Eye (tissue), 1 donor: ENCODE measurements around the gene ERFE.

Source experiments
- DNase-seq: peaks from one replicate; pipeline ENCODE4 v3.0.0-alpha.2; 2015

Gene ERFE

GRCh38 chr2:238140040-238140439, 18.7 kb upstream of the ERFE start:
- DNase-seq, result no peak

GRCh38 chr2:238140721-238141540, 17.8 kb upstream of the ERFE start:
- DNase-seq, result no peak

- DNase-seq, result no peak
Observed at GRCh38 chr2:238141541-238142318, 17.0 kb upstream of the ERFE start.

DNA sequence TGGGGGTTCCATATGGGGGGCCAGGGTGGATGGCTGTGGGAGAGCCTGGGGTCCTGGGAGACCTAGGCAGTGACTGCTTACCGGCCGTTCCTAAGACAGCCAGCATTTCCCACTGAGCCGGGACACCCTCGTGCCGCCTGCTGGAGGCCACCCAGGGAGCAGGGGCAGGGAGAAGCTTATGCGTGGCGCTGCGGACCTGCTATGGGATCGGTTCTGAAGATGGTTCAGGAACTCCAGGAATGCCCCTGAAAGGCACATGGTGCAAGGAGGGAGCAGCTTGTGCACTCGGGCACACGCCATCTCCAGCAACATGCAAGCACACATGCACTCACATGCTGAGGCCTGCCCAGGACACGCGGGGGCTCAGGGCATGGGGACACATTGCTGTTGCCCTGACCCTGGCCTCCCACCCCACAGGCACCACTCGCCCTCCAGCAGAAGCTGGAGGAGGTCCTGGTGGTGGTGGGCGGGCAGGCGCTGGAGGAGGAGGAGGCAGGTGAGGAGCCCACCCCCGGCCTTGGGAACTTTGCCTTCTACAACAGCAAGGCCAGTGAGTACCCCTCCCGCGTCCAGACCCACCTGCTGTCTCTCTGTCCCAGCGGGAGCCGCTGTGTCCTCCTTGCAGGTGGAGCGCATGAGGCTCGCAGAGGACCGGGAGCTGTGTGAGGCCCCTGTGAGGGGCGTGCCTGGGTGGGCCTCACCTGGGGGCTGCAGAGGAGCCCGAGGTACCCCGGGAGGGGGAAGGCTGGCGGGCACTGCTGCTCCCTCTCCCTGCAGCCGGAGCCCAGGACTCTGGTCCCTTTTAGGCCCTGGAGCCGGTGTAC, 16.2 kb upstream of the ERFE start:
- no peak for DNase-seq

DNA sequence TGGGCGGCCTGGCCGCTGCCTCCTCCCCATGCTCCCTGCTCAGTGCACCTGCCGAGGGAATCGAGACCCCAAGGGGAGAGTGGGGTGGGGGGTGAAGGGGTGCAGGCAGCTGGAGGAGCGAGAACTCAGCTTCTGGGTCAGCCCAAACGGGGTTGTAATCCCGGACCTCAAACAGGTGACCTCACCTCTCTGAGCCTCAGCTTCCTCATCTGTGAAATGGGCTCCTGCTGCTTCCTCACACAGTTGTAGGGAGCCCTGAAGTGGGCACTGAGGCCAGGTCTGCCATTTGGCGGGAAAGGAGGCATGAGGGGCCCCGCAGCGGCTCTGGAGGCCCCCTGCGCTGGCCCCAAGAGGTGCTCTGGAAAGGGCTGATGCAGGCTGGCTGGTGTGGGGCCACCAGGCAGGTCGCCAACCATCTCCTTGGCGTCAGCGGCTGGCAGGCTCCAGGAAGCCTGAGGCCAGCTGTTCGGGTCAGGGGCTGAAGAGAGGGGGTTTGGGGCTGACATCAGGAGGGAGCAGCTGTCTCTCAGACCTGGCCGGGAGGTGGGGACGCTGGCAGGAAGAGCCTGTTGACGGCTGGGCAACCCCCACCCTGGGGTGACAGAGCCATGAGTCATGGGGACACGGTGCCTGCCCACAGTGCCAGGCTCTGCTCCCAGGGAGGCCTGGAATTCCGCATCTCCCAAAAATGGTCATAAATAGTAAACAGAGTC, 15.4 kb upstream of the ERFE start:
- no peak for DNase-seq

DNA sequence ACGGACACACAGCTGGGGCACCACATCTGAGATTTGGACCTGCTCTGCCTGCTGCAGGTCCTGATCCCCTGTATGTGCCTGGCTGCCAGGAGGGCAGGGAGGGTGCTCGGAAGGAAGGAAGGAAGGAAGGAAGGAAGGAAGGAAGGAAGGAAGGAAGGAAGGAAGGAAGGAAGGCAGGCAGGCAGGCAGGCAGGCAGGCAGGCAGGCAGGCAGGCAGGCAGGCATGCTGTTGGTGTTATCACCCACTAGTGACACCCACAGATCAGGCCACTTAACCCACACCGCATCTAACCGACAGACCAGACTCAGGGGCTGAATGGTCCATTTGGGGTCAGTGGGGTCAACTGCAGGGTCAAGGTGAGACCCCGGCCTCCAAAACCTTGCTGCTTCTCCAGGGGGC, 14.5 kb upstream of the ERFE start:
- no peak for DNase-seq

DNA sequence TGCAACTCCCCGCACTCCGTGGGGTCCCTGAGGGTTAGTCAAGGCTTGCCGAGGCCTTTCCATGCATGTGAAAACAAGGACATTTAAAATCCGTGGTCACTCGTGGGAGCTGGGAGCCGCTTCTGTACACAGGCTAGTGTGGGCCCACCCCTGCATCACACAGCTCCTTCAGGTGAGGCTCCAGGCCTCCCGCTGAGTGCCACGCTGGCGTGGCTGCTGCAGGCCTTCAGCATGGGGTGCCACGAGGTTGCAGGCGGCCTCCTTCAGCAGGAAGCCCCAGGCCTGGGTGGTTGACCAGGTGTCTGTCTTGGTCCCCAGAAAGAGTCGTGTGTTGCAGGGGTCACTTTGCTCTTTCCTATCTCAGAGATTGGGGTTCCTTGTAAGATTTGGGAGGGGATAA, 13.7 kb upstream of the ERFE start:
- DNase-seq, result no peak

DNA sequence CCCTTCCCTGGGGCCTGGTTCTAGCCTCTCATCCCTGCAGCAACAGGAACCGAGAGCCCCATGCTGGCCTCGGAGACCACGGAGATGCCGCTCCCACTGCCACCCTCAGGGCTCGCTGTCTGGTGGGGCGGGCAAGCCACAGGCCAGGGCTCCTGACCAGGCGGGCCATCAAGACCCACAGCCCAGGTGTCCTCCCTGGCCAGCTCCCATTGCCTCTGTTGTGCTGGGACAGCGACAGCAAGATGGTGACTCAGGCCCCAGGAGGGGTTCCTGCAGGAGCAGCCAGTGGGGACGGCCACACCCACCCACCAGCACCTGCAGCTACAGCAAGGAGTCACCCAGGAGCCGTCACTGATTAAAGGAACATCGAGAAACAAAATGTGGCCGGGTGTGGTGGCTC, 12.9 kb upstream of the ERFE start:
- no peak for DNase-seq

DNA sequence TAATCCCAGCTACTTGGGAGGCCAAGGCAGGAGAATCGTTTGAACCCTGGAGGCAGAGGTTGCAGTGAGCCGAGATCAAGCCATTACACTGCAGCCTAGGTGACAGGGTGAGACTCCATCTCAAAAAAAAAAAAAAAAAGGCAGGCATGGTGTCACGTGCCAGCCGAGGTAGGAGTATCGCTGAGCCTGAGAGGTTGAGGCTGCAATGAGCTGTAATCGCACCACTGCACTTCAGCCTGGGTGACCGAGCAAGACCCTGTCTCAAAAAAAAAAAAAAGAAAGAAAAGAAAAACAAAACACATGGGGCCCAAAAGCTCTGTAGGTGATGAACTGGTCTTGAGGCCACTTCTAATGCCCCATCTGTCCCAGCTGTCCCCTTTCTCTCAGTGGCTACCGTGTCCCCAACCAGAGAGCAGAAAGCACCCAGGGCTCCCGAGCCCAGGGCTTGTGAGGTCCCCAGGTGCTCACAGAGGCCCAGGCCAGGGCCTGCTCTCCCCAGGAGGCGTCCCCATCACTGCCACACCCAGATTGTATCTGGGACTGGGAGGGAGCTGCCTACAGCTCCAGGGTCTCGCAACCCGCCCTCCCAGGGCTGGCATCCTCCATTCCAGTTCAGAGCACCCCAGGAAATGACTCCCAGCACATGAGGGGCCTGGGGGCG, 11.8 kb upstream of the ERFE start:
- no peak for DNase-seq

DNA sequence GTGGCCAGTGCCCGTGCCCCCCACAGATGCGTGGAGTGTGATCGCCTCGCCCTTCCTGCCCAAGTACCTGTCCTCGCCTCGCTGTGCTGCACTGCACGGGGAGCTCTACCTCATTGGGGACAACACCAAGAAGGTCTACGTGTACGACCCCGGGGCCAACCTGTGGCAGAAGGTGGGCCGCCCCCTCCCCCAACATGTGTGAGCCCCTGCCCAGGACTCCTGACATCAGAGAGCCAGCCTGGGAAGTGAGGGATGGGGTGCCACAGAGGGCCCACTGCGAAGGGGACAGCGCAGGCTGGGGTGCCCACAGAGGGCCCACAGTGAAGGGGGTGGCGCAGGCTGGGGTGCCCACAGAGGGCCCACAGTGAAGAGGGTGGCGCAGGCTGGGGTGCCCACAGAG, 9.8 kb upstream of the ERFE start:
- DNase-seq, result no peak

- DNase-seq, result no peak
Observed at GRCh38 chr2:238149841-238150572, 8.8 kb upstream of the ERFE start.

DNA sequence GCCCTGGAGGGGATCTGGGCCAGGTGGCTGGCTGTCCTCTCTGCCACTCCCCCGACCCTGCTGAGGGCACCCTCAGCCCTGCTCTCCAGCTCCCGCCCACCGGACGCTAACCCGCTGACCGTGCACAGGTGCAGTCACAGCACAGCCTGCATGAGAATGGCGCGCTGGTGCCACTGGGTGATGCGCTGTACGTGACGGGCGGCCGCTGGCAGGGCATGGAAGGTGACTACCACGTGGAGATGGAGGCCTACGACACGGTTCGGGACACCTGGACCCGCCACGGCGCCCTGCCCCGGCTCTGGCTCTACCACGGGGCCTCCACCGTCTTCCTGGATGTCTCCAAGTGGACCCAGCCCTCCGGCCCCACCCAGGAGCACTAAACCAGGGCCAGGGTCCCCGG, 8.1 kb upstream of the ERFE start:
- DNase-seq, result no peak

- no peak for DNase-seq
Observed at GRCh38 chr2:238151205-238151604, 7.6 kb upstream of the ERFE start.

DNA sequence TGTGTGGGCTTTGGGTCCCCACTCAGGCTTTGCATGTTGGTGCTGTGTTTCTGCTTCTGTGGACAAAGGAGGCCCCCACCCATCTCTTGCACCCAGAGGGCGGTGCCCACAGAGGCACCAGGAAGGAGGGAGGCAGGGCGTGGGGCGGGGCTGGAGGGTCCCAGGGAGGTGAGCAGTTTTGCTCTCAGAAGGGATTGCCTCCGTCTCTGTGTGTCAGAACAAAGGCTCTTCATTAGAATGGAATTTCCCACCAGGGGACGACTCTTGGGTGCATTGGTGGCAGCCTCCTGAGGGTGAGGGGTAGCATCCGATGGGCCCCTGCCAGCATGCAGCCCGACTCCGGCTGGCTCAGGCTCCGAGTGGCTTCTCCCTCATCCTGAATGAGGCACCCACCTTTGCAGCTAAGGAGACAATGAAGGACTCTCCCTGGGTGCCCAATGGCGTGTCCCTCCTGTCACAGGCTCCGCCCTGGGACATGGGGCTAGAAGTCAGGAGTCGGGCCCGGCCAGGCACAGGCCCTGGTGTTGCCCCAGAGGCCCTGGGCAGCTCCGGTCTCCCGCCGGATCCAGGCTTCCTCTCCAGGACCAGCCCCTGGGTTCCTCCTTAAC, 7.0 kb upstream of the ERFE start:
- DNase-seq, result no peak

DNA sequence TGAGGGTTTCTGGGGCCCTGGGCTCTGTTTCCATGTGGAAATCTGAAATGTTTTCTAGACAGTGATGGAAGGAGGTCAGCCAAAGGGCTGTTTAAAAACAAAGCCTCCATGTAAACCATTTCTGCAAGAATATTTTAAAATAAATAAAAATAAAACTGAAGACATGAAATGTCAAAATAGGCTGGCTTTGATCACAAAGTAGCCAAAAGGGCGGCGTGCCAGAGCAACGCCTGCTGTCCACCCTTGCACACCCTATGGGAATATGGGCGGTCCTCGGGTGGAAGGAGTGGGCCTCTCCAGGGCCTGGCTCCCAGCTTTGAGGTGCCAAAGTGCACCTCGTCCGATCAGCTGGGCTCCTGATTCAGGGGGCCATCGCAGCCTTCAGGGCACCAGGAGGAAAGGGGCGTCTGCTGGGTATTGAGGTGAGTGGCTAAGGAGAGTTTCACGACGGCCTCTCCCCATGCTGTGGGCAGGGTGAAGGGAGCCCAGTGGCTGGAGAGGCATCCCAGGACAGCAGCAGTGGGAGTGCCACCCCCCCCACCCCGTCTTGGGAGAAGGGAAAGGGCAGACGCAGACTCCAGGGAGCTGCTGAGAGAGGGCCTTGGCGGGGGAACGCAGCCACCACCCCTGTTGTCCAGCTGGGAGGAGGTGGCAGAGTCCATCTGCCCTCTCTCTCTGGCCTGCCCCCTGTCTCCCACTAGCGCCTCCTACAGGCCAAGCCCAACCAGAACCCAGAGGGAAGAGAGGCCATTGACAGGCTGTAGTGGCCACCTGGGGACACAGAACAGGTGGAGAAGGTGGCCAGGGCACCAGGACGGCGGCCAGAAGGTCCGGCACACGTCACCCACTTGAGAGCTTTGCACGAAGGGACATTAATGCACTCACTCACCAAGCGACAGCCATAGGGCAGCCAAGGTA, 5.7 kb upstream of the ERFE start:
- DNase-seq, result no peak

- no peak for DNase-seq
Observed at GRCh38 chr2:238154570-238154969, 4.2 kb upstream of the ERFE start.

DNA sequence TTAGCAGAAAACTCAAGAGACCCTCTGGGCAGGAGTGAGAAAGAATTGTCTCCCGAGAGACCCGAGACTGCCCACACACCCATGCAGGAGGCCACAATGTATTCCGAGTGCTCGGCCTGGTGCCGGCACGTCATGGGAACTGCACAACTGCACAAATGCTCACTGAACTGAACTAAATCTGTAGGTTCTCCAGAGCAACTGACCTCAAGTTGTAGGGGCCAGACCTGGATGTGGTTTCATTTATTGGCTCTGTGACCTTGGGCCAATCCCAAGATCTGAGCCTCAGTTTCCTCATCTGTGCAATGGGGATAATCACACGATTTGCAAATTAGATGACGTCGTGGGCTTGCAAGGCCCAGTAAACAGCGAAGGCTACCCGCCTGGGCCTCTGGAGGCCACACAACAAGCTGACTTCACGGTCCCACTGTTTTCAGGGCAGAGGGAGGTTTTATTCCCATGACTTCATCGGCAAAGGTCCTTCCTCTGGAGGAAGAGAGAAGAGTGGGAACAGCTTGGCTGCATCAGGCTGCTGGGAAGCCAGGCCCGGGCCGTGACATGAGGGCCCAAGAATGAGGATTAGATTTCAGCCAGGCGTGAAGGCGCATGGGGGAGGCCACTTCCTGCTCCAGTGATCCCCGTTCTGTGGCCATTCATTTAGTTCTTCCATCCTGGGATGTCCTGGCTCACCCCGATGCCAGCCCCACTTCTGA, 3.6 kb upstream of the ERFE start:
- DNase-seq, result no peak

DNA sequence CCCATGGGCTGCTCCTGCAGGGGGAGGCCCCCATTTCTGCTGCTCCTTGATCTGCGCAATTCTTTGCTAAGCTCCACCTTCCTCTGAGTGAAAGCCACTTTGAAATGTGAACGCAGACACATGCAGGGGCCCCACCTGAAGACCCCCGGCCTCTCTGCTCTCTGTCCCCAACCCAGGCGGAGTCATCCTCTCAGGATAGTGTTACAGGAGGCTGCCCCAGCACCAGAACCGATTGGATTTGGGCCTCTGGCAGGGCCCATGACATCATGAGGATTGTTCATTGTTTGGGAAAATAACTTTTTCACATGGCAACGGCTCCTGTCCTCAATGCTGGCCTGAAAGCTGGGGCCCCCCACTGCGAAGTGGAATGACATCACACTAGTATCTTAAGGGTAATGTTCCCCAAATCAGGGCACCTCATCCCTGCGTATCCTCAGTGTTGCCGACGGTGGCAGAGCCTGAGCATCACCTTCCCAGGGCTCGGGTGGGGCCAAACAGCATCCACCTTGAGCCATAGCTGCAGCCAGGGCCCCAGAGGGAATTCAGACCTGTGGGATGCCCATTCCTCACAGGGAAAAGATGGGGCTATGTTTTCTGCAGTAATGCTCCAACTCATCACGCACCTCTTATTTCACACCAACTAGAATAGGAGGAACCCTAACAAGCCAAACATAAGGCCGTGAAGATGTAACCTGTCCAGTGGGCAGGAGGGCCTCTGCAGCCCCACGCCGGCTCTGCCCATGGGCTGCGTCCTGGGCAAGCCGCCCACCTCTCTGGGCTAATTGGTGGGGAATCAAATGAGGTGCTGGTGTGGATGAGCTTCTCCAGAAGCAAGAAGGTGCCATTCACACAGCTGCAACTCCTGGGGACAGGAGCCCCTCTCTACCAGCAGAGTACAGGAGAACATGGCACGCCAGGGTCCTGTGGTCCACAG, 2.7 kb upstream of the ERFE start:
- no peak for DNase-seq
